ENCODE measurements around the gene COL13A1.

Gene COL13A1

DNA sequence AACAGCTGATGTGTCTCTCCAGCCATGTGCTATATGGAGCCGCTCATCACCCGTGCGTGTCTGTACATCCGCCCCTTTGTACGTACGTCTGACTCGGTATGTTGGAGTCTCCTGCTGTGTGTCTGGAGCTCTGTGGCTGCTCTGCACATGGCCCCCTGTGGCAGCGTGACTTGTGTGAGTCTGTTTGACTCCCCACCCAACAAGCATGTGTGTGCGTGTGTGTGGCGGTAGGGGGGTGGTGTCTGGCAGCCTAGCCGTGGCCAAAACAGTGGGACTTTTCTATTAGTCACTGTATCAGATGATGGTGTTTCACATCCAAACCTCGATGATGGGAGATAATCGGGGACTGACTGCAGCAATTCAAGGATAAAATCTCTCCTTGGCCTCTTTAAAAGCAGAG, 94.1 kb downstream of the COL13A1 start:
- Mint-ChIP-seq H3K27me3 (ENCODE audit: low read depth) (no peaks in the 10 kb centered on the region), H3K9me3 (no peaks in the 10 kb centered on the region), H3K36me3 (ENCODE audit: low read depth) (no peaks in the 10 kb centered on the region), H3K27ac (no peak overlapping the region), H3K4me1 (ENCODE audit: low read depth) (no peaks in the 10 kb centered on the region), H3K4me3 (no peak overlapping the region)

- Mint-ChIP-seq H3K27ac (no peak overlapping the region), H3K36me3 (ENCODE audit: low read depth) (no peaks in the 10 kb centered on the region), H3K27me3 (ENCODE audit: low read depth) (no peaks in the 10 kb centered on the region), H3K4me1 (ENCODE audit: low read depth) (no peaks in the 10 kb centered on the region), H3K9me3 (no peaks in the 10 kb centered on the region), H3K4me3 (no peak overlapping the region)
Observed at GRCh38 chr10:69896606-69897231, 95.0 kb downstream of the COL13A1 start.

DNA sequence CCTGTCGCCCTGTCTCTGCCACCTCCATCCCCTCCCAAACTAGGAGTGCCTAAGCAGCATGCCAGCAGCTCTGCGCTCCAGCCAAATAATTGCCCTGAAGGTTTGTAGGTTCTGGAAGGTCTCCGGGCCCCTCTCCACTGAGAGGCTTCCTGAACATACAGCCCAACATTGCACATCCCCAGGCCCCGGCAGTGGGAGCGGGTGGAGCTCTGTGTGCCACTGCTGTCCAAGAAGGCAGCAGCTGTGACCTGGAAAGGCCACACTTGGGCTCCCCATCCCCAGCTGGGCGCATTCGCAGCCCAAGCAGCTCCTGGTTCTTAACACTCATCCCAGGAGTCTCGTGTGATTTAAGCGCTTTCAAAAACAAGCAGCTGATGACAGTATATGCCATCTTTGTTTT, 95.7 kb downstream of the COL13A1 start:
- H3K27ac Mint-ChIP-seq: no peak overlapping the region
- H3K36me3 Mint-ChIP-seq (ENCODE audit: low read depth): no peaks in the 10 kb centered on the region
- no peaks in the 10 kb centered on the region for H3K9me3 Mint-ChIP-seq
- no peak overlapping the region for H3K4me3 Mint-ChIP-seq
- H3K4me1 Mint-ChIP-seq (ENCODE audit: low read depth): no peaks in the 10 kb centered on the region
- H3K27me3 Mint-ChIP-seq (ENCODE audit: low read depth): no peaks in the 10 kb centered on the region

- no peaks in the 10 kb centered on the region for H3K27me3 Mint-ChIP-seq (ENCODE audit: low read depth)
- H3K9me3 Mint-ChIP-seq: no peaks in the 10 kb centered on the region
- H3K27ac Mint-ChIP-seq: no peak overlapping the region
- H3K4me3 Mint-ChIP-seq: no peak overlapping the region
- H3K4me1 Mint-ChIP-seq (ENCODE audit: low read depth): no peaks in the 10 kb centered on the region
- no peaks in the 10 kb centered on the region for H3K36me3 Mint-ChIP-seq (ENCODE audit: low read depth)
Observed at GRCh38 chr10:69897999-69898398, 96.3 kb downstream of the COL13A1 start.

- no peak overlapping the region for H3K4me3 Mint-ChIP-seq
- H3K27ac Mint-ChIP-seq: no peak overlapping the region
- no peaks in the 10 kb centered on the region for H3K4me1 Mint-ChIP-seq (ENCODE audit: low read depth)
- no peaks in the 10 kb centered on the region for H3K36me3 Mint-ChIP-seq (ENCODE audit: low read depth)
- H3K9me3 Mint-ChIP-seq: no peaks in the 10 kb centered on the region
- H3K27me3 Mint-ChIP-seq (ENCODE audit: low read depth): no peaks in the 10 kb centered on the region
Observed at GRCh38 chr10:69898524-69898923, 96.8 kb downstream of the COL13A1 start.

DNA sequence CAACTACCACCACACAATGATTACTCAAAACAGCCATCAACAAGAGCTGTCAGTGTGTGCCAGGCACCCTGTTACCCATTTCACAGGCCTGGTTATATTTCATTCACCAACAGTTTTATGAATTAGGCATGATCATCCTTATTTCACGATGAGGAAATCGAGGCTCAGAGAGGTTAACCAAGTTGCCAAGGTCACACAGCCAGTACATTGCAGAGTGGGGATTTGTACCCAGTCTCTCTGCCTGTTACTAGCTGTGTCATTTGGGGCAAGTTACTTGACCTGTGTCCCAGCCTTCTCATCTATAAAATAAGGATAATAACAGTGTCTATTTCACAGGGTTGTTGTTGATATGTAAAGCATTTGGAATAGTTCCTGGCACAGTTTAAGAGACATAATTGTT, 97.2 kb downstream of the COL13A1 start:
- no peaks in the 10 kb centered on the region for H3K9me3 Mint-ChIP-seq
- H3K4me3 Mint-ChIP-seq: no peak overlapping the region
- H3K4me1 Mint-ChIP-seq (ENCODE audit: low read depth): no peaks in the 10 kb centered on the region
- H3K36me3 Mint-ChIP-seq (ENCODE audit: low read depth): no peaks in the 10 kb centered on the region
- no peaks in the 10 kb centered on the region for H3K27me3 Mint-ChIP-seq (ENCODE audit: low read depth)
- no peak overlapping the region for H3K27ac Mint-ChIP-seq

DNA sequence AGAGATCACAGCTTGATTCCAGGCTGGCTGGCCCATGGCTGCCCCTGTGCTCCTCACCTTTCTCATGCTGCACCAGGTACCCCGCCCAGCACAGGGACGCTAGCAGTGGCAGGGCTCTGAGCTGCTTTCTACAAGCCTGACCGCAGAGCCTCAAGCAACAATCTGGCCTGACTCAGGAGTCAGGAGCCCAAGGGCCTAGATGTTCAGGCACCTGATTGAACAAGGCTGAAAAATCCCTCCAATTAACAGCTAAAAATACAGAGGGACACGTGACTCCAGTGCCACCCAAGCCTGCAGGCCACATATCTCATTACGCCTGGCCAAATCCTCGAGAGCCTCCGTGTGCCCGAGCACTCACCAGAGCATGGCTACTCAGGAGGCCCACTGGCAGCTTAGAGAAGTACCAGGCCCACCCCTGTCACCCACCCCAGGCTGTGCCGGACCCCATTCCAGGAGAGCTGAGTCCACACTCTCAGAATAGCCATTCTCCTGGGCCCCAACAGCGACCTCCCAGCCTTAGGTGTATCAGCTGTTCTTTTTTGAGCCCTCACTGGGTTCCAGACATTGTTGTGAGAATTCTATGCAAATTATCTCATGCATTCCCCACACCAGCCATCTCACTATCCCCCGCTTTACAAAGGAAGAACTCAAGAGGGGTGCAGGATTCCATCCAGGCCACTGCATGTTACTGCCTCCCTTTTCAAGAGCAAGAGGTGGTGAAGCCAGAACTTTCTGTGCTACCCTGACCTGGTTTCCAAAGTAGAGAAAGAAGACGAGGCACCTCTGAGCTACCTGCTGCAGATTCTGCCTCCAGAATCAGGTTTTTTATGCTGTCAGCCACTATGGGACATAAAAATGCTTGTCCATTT, 98.3 kb downstream of the COL13A1 start:
- no peaks in the 10 kb centered on the region for H3K27me3 Mint-ChIP-seq (ENCODE audit: low read depth)
- no peak overlapping the region for H3K27ac Mint-ChIP-seq
- no peaks in the 10 kb centered on the region for H3K9me3 Mint-ChIP-seq
- no peak overlapping the region for H3K4me3 Mint-ChIP-seq
- H3K4me1 Mint-ChIP-seq (ENCODE audit: low read depth): no peaks in the 10 kb centered on the region
- H3K36me3 Mint-ChIP-seq (ENCODE audit: low read depth): no peaks in the 10 kb centered on the region

DNA sequence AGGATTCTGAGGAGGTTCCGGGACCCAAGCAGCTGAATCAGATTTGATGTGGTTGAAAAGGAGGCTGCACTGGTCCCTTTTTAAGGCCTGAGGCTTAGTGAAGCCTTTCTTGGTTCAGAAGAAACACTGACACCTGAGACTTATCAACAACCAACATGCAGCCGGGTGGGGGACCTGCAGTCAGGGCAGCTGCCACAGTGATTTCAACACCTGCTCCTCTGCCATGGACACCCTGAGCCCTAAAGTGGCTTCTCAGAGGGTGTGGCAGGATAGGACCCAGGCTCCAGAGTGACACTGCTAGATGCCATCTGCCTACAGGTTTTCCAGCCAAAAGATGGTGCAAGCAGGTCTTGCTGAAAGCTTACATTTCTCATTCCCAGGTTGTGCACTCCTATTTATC, 99.3 kb downstream of the COL13A1 start:
- Mint-ChIP-seq H3K27me3 (ENCODE audit: low read depth) (no peaks in the 10 kb centered on the region), H3K27ac (no peak overlapping the region), H3K9me3 (no peaks in the 10 kb centered on the region), H3K4me3 (no peak overlapping the region), H3K36me3 (ENCODE audit: low read depth) (no peaks in the 10 kb centered on the region), H3K4me1 (ENCODE audit: low read depth) (no peaks in the 10 kb centered on the region)

GRCh38 chr10:69901628-69902505, 100.2 kb downstream of the COL13A1 start:
- Mint-ChIP-seq H3K9me3 (no peaks in the 10 kb centered on the region), H3K27me3 (ENCODE audit: low read depth) (no peaks in the 10 kb centered on the region), H3K4me3 (no peak overlapping the region), H3K36me3 (ENCODE audit: low read depth) (no peaks in the 10 kb centered on the region), H3K27ac (no peak overlapping the region), H3K4me1 (ENCODE audit: low read depth) (no peaks in the 10 kb centered on the region)

DNA sequence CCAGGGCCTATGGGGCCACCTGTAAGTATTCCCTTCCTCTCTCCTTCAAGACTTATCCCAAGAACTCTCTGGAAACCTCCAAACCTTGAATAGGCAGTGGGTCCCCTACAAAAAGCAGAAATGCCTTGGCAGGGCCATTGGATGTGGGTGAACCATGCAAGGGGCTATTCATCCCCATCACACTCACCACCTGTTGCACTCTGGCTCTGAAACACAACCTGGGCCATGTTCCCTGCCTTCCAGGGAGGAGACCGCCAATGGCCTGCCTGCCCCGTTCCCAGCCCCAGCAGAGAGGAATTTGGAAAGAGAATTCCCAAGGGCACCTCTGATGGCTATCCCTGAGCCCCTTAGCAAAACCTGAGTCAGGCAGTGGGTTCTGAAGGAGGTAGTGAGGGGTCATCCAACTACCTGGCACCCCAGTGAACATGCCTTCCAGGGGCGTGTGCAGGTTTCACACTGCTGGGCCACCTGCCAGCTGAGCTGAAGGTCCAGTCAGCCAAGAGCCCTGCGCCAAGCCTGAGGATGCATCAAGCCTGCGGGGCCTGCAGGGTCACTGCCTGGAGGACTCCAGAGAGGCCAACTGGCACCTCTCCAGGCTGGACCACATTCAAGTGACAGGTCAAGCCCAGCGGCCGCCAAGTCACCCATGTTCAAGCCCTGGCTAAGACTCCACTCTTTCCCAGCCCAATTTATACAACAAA, 101.3 kb downstream of the COL13A1 start:
- Mint-ChIP-seq H3K4me1 (ENCODE audit: low read depth) (no peaks in the 10 kb centered on the region), H3K27ac (no peak overlapping the region), H3K4me3 (no peak overlapping the region), H3K36me3 (ENCODE audit: low read depth) (no peaks in the 10 kb centered on the region), H3K9me3 (no peaks in the 10 kb centered on the region), H3K27me3 (ENCODE audit: low read depth) (no peaks in the 10 kb centered on the region)

DNA sequence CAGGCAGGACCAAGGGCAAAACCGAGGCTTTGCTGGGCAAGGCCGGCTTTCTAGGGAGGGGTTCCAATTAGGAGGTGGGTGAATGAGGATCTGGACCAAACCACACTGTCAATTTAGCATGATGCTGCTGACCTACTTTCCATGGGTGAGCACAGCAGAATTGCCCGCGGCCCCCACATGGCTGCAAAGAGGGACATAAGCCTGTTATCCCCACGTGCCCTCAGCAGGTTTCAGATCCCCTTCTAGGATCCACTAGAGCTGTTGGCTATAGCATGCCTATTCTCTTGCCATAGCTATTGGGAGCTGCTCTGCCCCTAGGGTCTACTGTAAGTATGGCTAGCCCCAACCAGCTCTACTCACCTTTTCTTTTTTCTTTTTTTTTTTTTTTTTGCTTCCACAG, 102.8 kb downstream of the COL13A1 start:
- Mint-ChIP-seq H3K9me3 (no peaks in the 10 kb centered on the region), H3K27ac (no peak overlapping the region), H3K4me1 (ENCODE audit: low read depth) (no peaks in the 10 kb centered on the region), H3K27me3 (ENCODE audit: low read depth) (no peaks in the 10 kb centered on the region), H3K36me3 (ENCODE audit: low read depth) (no peaks in the 10 kb centered on the region), H3K4me3 (no peak overlapping the region)

- H3K27ac Mint-ChIP-seq: no peak overlapping the region
- no peaks in the 10 kb centered on the region for H3K4me1 Mint-ChIP-seq (ENCODE audit: low read depth)
- no peak overlapping the region for H3K4me3 Mint-ChIP-seq
- H3K36me3 Mint-ChIP-seq (ENCODE audit: low read depth): no peaks in the 10 kb centered on the region
- no peaks in the 10 kb centered on the region for H3K27me3 Mint-ChIP-seq (ENCODE audit: low read depth)
- H3K9me3 Mint-ChIP-seq: no peaks in the 10 kb centered on the region
Observed at GRCh38 chr10:69906425-69906824, 104.7 kb downstream of the COL13A1 start.

GRCh38 chr10:69907517-69907916, 105.8 kb downstream of the COL13A1 start:
- H3K9me3 Mint-ChIP-seq: no peaks in the 10 kb centered on the region
- H3K36me3 Mint-ChIP-seq (ENCODE audit: low read depth): no peaks in the 10 kb centered on the region
- H3K4me3 Mint-ChIP-seq: no peak overlapping the region
- H3K27ac Mint-ChIP-seq: no peak overlapping the region
- no peaks in the 10 kb centered on the region for H3K27me3 Mint-ChIP-seq (ENCODE audit: low read depth)
- H3K4me1 Mint-ChIP-seq (ENCODE audit: low read depth): no peaks in the 10 kb centered on the region

DNA sequence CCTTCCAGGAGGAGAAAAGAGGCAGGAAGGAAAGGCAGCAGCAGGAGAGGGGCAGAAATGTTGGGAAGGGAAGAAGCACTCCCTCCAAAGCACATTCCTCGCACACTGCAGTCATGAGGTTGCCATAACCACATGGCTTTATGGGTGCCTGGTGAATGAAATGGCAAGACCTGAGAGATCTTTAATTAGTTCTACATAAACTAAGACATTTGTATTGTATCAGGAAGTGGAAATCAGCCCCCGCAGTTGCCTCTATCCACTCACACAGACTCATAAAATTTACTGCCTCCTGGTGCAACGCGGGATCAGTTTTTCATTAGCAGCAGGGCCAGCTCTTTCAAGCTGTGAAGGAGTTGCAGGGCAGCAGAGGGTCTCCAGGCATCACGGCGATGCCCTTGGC, 106.4 kb downstream of the COL13A1 start:
- H3K9me3 Mint-ChIP-seq: no peaks in the 10 kb centered on the region

More for the DNA sequence above, 106.4 kb downstream of the COL13A1 start:
- no peaks in the 10 kb centered on the region for H3K4me1 Mint-ChIP-seq (ENCODE audit: low read depth)
- peaks cover 6% of the 10 kb centered on the region for H3K27me3 Mint-ChIP-seq (ENCODE audit: low read depth)
- no peak overlapping the region for H3K4me3 Mint-ChIP-seq
- no peak overlapping the region for H3K27ac Mint-ChIP-seq
- no peaks in the 10 kb centered on the region for H3K36me3 Mint-ChIP-seq (ENCODE audit: low read depth)

Measured in T-helper 1 cell treated with Interleukin-12 subunit alpha and Interleukin-12 subunit beta and Interleukin-4 antibody, amounts not matched to agents 30 μg/mL and 1 μg/mL, for 36 hours (primary cell).